NCI-H1436 (cell line): ENCODE measurements around the gene SNAP23.

Source experiments
- DNase-seq: peaks from one replicate; lab custom pipeline; 2025; lab: John Stamatoyannopoulos, UW

SNAP23 gene

GRCh38 chr15:42575188-42576039 lies 80.0 kb downstream of the SNAP23 start, which contains the start of gene STARD9:
STARD9 (plus strand) TSS chr15:42575606; CDS start chr15:42575716, 110 bp downstream.
- peak; percentile 98 for DNase-seq

DNA sequence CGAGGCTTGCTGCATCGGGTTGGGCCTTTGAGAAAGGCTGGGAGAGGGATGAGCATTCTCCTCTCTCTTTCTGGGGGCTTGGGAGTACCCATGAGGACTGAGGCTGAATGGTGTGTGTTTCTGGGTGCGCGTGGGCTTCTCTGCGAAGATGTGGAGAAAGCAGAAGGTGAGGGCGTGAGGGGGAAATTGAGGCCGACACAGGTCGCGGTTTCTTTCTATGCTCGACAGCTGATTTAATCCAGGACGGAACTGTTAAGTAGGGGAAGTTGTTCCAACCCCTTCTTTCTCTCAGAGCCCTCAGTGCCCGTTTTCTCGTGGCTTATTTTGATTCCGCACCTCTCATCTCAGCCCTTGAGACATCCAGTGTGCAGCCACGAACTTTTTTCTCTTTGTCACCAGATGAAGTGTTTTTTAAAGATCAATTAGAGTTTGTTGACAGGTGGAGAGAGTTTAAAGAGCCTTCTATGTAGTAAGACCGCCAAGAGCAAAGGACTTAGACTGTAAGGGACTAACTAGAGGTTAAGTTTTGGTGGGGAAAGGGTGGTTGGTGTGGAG lies 80.7 kb downstream of the SNAP23 start:
- no peak for DNase-seq

- no peak for DNase-seq
Observed at GRCh38 chr15:42576776-42577175, 81.3 kb downstream of the SNAP23 start.

DNA sequence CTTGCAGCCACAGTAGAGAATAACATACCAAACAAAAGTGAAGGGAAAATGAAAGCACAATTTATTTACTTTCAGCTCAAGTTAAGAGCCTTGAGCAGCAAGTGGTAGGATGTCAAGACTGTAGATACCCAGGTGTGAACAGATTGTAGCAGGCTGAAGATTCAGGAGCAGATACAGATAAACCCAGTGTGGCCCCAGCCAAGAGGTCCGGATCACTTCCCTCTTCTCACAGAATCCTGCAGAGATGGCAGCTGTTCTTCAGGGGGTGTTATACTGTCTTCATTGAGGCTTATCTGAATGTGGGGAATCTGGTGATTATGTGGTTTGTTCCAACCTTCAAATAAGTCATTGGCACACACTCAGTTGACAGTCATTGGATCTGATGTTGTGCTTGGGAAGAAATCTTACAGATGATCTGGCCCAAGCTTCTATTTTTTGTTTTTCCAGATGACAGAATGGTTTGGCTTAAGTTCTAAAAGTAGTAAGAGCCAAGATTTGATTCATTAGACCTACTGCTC lies 82.1 kb downstream of the SNAP23 start:
- DNase-seq: no peak

- DNase-seq: no peak
Observed at GRCh38 chr15:42578984-42579537, 83.6 kb downstream of the SNAP23 start.

DNA sequence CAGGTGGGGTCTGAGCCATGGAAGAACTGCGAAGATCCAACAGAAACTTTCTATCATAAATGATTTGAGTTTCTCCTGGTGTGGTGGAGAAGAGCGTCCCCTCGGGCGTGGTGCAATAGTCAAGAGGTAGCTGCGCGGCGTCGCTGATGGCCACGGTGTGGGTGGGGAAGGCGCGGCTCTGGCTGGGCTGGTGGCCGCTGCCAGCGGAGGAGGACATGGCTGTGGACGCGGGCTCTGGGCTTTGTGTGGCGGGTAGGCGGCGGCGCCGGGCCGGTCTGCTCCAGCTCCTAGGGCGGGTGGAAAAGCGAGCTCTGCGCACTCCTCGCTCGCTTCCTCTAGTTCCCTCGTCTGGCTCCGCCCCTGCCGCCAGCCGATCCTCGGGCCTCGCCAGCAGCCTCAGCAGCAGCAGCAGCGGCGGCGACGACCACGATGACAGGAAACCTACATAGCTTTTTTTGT lies 85.9 kb downstream of the SNAP23 start:
- DNase-seq: peak; percentile 77
